ENCODE data around the gene AGAP2.
A peak's percentile ranks its signal among the peaks of the same experiment; 100 is the strongest.
"Not testable (repeated sequence)": the region's sequence is repeated elsewhere in the genome, so short reads cannot be mapped to it uniquely, and the experiment has no call there.

The AGAP2 gene

DNA sequence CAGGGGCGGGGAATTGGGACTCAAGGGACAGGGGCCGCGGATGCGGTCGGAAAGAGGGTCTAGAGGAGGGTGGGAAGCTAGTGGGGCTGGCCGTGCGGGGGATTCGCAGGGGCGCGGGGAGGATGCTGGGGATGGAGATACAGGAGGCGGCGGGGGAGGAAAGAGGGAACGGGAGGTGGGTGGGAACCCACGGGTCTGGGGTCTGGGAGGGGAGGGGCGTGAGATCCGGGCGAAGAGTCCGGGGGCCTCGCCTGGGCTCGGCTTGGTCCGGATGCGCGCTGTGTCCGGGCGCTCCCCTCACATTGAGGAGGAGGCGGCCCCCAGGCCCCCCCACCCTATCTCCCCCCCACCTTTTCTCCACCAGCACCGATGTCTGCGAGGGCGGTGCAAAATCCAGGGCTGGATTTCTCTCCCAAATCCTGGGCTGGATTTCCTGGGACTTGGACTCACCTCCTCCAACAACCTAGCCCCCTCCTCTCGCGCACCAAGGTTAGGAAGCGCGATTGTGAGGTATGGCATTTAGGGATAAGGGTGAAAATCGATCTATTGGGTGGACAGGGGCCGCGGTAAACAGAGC, at the start of gene AGAP2:
AGAP2 (minus strand) TSS at position 82 of the 577 bp plus-strand sequence. CDS start 496 bp downstream, outside the sequence.
- in situ Hi-C loops (cut with MboI; ENCODE audit: low pct_unique_long_range_greater_than_20kb, low sequenced_read_pairs), result no loop called here
- DNase-seq, result no peak

DNA sequence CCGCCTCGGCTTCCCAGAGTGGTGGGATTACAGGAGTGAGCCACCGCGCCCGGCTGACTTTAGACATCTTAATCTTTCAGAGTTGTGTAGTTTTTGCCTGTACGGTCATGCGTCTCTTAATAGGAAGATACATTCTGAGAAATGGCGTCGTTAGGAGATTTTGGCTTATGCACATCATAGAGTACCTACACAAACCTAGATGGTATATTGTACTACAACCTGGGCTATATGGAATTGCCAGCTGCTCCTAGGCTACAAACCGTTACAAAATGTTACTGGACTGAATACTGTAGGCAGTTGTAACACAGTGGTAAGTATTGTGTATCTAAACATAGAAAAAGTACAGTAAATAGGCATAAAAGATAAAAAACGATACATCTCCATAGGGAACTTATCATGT, 45.3 kb upstream of the AGAP2 start:
- DNase-seq, result no peak
- in situ Hi-C loops (cut with MboI; ENCODE audit: low pct_unique_long_range_greater_than_20kb, low sequenced_read_pairs), result no loop called here

DNA sequence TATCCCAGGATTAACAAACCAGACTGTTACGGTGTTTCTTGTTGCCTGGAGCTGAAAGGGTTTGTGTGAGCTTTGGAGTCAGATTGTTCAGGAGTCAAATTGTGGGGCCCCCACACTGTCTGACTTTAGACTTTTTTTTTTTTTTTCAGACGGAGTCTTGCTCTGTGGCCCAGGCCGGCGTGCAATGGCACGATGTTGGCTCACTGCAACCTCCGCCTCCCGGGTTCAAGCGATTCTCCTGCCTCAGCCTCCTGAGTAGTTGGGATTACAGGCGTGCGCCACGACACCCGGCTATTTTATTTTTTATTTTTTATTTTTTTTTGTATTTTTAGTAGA, 44.9 kb upstream of the AGAP2 start:
- in situ Hi-C loops (cut with MboI; ENCODE audit: low pct_unique_long_range_greater_than_20kb, low sequenced_read_pairs), result no loop called here
- DNase-seq, result no peak

DNA sequence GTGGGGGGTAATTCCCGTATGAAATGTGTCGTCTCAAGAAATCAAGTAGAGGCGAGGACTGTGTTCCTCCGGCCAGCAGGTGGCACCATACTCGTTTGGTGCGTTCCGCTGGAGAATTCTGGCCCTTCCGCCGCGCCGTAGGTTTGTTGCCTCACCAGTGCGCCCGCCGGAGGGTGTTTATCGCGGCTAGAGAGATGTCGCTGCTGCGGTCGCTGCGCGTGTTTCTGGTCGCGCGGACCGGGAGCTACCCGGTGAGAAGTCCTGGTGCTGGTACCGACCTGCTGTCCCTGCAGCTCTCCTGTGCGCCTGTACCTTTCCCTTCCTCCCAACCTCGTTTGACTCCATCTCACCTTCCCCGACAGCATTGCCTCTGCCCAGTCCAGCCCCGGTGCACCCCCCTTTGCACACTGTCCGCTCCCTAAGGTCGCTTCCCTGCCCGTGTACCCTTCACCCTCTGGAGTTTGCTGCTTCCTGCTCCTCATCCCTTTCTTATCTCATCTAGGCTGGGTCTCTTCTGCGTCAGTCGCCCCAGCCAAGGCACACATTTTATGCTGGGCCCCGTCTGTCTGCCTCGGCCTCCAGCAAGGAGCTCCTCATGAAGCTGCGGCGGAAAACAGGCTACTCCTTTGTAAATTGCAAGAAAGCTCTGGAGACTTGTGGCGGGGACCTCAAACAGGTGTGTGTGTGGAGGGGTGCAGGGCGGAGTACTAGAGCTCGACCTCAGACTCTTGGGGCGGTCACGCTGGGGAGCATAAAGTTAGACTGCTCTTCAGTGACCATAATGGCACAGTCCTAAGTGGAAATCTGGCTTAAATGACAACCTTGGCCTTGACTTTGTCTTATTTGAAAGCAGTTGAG, 44.3 kb upstream of the AGAP2 start, which contains the start of gene TSFM:
TSFM (plus strand) TSS at position 180 of the 858 bp plus-strand sequence; CDS start at position 195, 15 bp downstream.
- peak; percentile 93 for DNase-seq
- in situ Hi-C loops (cut with MboI; ENCODE audit: low pct_unique_long_range_greater_than_20kb, low sequenced_read_pairs), result no loop called here

DNA sequence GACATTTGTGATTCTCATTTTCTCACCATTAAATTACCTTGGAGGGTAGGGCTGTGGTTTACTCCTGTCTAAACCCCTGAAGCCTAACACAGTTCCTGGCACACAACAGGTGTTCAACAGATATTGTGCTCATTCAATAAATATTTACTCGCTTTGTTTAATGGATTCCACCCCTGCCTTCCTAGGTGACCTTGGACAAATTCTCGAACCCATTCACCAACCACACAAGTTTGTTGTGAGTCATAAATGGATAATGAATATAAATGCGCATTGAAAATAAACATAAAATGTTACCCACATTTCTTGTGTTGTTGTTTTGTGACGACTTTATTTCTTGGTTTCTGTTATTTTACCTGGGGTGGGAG, 43.7 kb upstream of the AGAP2 start:
- in situ Hi-C loops (cut with MboI; ENCODE audit: low pct_unique_long_range_greater_than_20kb, low sequenced_read_pairs), result no loop called here
- no peak for DNase-seq

DNA sequence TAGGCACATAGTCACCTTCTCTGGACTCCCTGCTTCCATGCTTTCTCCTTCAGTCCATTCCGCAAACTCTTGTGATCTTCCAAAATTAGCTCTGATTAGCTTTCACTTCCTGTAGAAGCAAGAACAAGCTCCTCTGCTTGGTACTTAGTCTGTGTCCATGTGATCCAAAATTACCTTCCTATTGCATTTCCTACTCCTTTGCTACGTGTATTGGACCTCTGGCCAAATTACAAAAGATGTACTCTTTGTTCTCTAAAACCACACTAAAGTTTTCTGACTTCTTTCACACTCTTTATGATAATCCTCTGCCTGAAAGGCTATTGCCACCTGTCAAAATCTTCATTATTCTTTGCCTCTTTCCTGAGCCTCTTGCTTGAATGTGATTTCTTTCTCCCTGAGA, 43.3 kb upstream of the AGAP2 start:
- DNase-seq, result no peak
- in situ Hi-C loops (cut with MboI; ENCODE audit: low pct_unique_long_range_greater_than_20kb, low sequenced_read_pairs), result no loop called here

DNA sequence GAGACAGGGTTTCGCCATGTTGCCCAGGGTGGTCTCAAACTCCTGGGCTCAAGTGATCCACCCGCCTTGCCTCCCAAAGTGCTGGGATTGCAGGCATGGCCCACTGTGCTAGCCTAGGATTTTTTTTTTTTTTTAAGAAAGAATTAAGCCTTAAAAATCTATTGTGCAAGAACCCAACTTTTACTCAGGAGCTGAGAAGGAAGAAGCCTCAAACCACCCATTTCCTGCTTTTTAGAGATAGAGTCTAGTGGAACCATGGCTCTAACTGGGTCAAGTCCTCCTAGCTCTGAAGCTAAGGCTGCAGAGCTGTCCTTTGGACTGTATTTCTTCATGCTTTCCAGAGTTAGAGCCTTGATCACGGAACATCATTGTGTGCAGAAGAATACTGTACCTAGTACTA, 42.7 kb upstream of the AGAP2 start:
- in situ Hi-C loops (cut with MboI; ENCODE audit: low pct_unique_long_range_greater_than_20kb, low sequenced_read_pairs), result no loop called here
- peak; percentile 44 for DNase-seq

DNA sequence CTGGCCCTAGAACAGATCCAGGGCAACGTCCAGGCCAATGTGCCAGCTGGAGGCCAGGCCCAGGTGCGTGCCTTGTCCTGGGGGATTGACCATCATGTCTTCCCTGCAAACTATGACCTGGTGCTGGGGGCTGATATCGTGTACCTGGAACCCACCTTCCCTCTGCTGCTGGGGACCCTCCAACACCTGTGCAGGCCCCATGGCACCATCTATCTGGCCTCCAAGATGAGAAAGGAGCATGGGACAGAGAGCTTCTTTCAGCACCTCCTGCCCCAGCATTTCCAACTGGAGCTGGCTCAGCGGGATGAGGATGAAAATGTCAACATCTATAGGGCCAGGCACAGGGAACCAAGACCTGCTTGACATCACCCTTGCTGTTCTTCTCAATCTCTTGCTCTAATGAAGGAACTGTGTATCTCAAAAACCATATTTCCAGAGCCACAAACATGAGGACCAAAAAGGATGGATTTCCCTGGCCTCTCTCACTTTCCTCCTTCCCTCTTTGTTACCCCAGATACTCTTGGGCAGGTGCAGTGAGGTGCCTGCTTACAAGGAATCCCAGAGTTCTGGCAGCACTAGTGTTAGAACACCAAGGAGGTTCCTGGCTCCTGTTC, 41.8 kb upstream of the AGAP2 start:
- in situ Hi-C loops (cut with MboI; ENCODE audit: low pct_unique_long_range_greater_than_20kb, low sequenced_read_pairs), result no loop called here
- no peak for DNase-seq

DNA sequence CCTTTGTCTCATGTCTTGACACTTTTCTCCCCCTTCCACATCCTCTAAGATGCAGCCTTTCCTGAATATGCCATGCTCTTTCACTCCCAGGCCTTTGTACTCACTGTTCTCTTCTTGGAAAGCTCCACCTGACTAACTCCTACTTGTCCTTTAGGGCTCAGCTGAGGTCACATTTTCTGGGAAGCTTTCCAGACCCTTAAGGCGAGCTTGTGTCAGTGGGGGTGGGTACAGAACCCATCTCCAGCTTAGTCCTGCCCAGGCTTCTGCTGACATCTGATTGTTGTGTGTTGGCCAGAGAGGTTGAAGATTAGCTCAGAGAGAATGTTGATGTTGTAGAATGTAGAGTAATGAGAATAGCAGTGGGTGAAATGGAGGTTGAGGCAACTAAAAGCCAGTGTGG, 41.2 kb upstream of the AGAP2 start:
- DNase-seq, result no peak
- in situ Hi-C loops (cut with MboI; ENCODE audit: low pct_unique_long_range_greater_than_20kb, low sequenced_read_pairs), result no loop called here

DNA sequence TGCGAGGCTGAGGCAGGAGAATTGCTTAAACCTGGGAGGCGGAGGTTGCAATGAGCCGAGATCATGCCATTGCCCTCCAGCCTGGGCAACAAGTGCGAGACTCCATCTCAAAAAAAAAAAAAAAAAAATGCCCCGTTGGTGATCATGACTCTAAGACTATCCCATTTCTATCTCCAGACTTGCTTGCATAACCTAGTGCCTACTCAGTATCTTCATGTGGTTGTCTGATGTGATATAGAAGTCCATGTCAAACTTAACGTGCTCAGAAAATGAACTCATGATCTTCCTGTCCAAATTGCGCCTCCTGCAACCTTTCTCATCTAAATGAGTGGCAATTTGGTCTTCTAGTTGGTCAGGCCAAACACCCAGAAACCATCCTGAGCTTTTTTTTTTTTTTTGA, 39.4 kb upstream of the AGAP2 start:
- no peak for DNase-seq
- in situ Hi-C loops (cut with MboI; ENCODE audit: low pct_unique_long_range_greater_than_20kb, low sequenced_read_pairs), result no loop called here

DNA sequence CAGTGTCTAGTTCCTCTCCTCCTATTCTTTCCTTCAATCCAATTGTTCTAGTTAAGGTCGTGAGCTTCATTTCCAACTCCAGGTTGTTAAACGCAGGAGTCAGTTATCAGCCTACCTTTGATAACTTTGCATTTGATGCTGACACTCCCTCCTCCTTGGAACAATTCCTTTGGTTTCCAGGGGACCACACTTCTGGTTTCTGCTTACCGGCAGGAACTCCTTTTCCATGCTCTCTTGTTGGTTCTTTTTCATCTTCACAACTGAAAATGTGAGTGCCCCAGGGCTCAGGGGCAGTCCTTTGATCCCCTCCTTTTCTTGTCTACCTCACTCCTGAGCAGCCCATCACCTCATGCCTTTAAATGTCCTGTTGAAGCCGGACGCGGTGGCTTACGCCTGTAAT, 38.8 kb upstream of the AGAP2 start:
- no peak for DNase-seq

DNA sequence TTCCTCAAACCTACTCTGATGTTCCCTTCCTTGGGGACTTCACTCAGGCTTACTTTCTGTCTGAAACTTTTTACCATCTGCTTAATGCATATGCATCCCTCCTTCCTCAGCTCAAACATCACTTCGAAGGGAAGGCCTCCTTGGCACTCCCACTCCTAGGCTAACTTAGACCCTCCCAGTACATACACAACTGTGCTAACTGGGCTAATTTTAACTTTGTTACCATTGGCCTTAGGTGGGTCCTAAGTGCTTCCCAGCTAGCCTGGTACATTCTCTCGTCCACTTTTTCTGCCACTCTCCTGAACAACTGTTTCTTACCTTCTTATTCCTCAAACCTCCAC, 37.7 kb upstream of the AGAP2 start:
- no peak for DNase-seq
- in situ Hi-C loops (cut with MboI; ENCODE audit: low pct_unique_long_range_greater_than_20kb, low sequenced_read_pairs), result no loop called here

More for the DNA sequence above, 38.8 kb upstream of the AGAP2 start:
- in situ Hi-C loops (cut with MboI; ENCODE audit: low pct_unique_long_range_greater_than_20kb, low sequenced_read_pairs), result no loop called here

DNA sequence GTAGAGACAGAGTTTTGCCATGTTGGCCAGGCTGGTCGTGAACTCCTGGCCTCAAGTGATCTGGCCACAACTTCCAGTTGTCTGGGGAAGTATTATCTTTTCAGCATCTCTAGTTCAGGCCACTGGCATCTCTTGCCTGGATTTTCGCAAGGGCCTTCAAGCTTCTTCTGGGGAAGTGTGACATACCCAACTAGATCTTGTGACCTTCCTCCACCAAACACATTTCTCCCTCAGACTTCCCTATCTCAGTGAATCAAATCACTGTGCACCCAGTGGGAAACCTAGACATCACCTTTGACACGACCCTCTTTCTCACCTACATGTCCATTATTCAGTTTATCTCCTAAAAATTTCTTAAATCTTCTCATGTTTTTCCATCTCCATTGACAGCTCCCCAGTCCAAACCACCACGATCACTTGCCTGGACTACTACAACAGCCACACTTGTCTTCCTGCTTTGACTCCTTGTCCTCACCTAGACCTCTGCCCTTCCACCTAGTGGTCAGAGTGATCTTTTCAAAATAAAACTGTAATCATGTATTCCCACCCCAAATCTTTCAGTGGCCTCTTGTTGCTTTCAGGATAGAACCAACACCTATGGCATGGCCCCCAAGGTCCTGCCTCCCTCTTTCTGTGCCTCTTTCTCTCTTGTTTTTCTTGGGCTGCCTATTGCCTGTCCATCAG, 37.2 kb upstream of the AGAP2 start:
- DNase-seq, result peak; percentile 34
- in situ Hi-C loops (cut with MboI; ENCODE audit: low pct_unique_long_range_greater_than_20kb, low sequenced_read_pairs), result no loop called here

DNA sequence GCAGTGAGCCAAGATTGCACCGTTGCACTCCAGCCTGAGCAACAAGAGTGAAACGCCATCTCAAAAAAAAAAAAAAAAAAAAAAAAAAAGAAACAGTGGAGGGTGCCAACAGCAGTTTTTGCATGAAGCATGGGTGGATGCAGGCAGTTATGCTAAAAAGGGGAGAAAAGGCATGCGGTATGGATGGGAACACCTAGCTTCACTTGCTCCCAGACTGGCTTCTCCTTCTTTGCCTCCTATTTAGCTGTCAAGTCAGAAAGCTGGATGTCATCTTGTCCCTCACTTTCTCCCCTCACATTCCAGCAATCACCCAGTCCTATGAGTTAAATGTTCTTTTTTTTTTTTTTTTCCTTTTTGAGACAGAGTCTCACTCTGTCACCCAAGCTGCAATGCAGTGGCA, 36.5 kb upstream of the AGAP2 start:
- in situ Hi-C loops (cut with MboI; ENCODE audit: low pct_unique_long_range_greater_than_20kb, low sequenced_read_pairs), result no loop called here
- DNase-seq, result no peak

DNA sequence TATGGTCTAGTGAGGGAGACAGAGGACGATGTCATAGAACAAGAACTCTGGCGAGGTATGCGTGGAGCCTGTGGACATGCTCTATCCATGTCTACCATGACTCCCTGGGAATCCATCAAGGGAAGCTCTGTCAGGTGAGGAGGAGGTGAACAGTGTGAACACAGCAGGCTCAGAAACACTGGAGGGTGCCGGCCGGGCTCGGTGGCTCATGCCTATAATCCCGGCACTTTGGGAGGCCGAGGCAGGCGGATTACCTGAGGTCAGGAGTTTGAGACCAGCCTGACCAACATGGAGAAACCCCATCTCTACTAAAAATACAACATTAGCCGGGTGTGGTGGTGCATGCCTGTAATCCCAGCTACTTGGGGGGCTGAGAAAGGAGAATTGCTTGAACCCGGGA, 36.1 kb upstream of the AGAP2 start:
- in situ Hi-C loops (cut with MboI; ENCODE audit: low pct_unique_long_range_greater_than_20kb, low sequenced_read_pairs); DNase-seq: not testable (repeated sequence)

DNA sequence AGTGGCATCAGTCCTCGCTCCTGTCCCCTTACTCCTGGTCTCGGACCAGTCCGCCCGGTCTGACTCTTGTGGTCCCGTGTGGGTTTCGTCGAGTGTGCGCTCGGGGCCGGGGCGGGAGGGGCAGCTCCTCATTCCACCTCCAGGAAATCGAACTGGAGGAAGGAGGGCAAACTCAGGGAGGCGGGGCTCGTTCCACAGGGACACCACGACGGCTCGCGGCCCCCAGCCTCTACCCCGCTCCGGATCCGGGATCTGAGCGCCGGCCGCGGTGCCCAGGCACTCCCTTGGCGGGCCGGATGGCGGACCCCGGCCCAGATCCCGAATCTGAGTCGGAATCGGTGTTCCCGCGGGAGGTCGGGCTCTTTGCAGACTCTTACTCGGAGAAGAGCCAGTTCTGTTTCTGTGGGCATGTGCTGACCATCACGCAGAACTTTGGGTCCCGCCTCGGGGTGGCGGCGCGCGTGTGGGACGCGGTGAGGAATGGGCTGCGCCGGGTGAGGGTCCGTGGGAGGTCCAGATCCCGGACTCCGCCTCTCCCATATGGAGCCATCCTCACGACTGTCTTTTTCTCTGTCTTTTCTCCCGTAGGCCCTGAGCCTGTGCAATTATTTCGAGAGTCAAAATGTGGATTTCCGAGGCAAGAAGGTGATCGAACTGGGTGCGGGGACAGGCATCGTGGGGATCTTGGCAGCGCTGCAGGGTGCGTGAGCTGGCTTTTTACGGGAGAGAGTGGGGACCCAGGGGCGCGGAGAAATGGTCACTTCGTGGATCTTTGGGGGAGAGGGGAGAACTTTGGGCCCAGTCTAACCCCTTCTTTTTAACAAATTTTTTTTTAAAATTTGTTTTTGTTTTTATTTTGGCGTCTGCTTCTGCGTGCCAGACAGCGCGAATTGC, 34.1 kb upstream of the AGAP2 start, which contains the start of gene EEF1AKMT3:
EEF1AKMT3 (plus strand) TSS at position 186 of the 894 bp plus-strand sequence; CDS start at position 297, 111 bp downstream.
- DNase-seq, result no peak

DNA sequence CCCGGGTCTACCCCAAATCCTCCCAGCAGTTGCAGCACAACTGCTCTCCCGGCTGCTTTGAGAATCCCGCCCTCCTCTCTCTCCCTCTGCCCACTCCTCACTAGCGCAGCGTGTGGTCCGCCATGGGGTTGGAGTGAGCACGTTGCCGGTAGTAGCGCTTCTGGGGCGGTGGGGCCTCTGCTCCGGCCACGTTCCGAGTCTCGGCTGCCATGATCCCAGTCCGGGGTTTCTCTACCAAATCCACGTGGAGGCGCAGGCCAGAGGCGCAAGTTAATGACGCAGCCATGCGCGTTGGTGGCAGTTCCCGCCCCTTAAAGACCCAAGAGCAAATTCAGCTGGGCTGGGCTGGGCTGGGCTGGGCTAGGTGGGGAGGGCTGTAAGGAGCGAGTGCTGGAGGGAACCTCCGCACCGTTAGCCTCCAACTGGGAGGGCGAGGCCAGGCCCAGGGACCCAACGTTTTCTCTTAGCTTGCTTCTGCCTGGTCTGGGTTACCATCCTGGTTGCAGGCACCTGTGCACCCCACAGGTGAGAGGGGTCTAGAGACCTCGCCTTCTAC, 33.4 kb upstream of the AGAP2 start, which contains the start of gene METTL1:
METTL1 (minus strand) TSS at position 233 of the 556 bp plus-strand sequence; CDS start at position 211, 22 bp downstream.
- in situ Hi-C loops (cut with MboI; ENCODE audit: low pct_unique_long_range_greater_than_20kb, low sequenced_read_pairs), result no loop called here

More for the DNA sequence above, 34.1 kb upstream of the AGAP2 start, which contains the start of gene EEF1AKMT3:
- in situ Hi-C loops (cut with MboI; ENCODE audit: low pct_unique_long_range_greater_than_20kb, low sequenced_read_pairs), result no loop called here

DNA sequence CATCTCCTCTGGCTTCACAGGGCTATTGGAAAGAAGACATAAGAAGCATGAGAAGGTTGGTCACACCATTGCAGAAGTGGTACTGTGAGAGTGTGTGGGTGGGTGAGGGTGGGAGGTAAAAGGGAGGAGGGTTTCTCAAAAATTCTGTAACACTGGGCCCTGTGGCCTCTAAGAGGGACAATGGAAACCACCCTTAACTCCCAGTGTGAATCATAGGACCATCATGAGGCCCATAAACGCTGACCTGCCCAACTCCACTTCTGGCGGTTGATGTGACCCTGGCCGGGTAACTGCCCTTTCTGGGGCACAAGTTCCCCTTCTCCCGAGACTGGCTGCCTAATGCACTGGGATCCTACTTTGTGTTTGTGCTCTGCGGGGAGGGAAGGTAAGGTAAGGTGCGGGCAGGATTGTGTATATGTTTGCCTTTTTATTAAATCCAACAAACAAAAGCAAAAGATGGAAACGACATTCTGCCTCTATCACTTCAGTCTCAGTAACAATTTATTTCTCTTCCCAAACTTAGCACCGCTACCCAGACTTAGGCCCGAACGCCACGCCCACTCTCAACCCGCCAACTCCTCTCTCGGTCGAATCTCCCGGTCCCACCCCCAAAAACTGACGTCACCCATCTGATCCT, 32.8 kb upstream of the AGAP2 start:
- in situ Hi-C loops (cut with MboI; ENCODE audit: low pct_unique_long_range_greater_than_20kb, low sequenced_read_pairs), result no loop called here
- peak; percentile 97 for DNase-seq

More for the DNA sequence above, 33.4 kb upstream of the AGAP2 start, which contains the start of gene METTL1:
- DNase-seq, result peak; percentile 98

All from KBM-7 (cell line).